ENCODE data around the gene GDF9.

- no peak for TF ChIP-seq CTCF (conservative IDR thresholded peaks at IDR 0.05)
- no peak for TF ChIP-seq EZH2 (IDR thresholded peaks at IDR 0.05; ENCODE audit: low read depth)
Observed at GRCh38 chr5:132821350-132821749, 44.9 kb downstream of the GDF9 start.

All from PC-9 (cell line).